Activated naive CD4-positive, alpha-beta T cell treated with anti-CD3 and anti-CD28 coated beads, Interleukin-2, amount 10 ng/mL, durations not matched to agents 7 days and 5 days (primary cell): Measurements from ENCODE around the gene PRDM2.

Experiments used
- CTCF ChIA-PET: fragments of 350-600 bp; sonication (Branson Sonifier 250); formaldehyde crosslinking; loops from one replicate; lab custom pipeline; 2021; ENCODE audit warnings: antibody characterized with exemption; lab: Charles Lee
- DNase-seq: peaks from one replicate; pipeline ENCODE4 v3.0.0-alpha.2; 2020
- H3K27ac Mint-ChIP-seq: one replicate; pipeline ENCODE4 v1.8.0; 2021; ENCODE audit warnings: mild to moderate bottlenecking, moderate library complexity, mixed read lengths
- H3K27me3 Mint-ChIP-seq: one replicate; pipeline ENCODE4 v1.8.0; 2021; ENCODE audit warnings: mild to moderate bottlenecking, mixed read lengths
- H3K36me3 Mint-ChIP-seq: one replicate; pipeline ENCODE4 v1.8.0; 2021; ENCODE audit warnings: mixed read lengths
- H3K4me1 Mint-ChIP-seq: one replicate; pipeline ENCODE4 v1.8.0; 2021; ENCODE audit warnings: mixed read lengths
- H3K4me3 Mint-ChIP-seq: one replicate; pipeline ENCODE4 v1.8.0; 2021; ENCODE audit warnings: mild to moderate bottlenecking, moderate library complexity, mixed read lengths
- H3K9me3 Mint-ChIP-seq: one replicate; pipeline ENCODE4 v1.8.0; 2021; ENCODE audit warnings: mixed read lengths

Gene PRDM2

DNA sequence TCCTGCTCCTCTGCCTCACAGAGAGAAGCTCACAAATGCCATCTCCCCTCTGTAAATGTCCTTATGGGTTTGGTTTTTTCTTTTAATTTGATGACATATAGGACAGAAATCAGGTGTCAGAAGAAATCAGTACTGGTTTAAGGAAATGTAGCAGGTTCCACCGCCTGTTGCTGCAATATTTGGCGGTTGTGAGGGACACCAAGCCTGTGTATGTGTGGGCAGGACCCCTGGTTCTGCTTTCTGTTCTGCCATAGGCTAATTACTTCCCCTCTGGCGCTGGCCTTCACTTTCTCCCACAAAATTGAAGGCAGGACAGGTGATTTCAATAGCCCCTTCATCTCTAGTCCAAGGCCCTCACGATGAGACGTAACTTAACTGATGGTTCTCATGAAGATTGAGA, 69.2 kb downstream of the PRDM2 start:
- Mint-ChIP-seq H3K27me3 (no peaks in the 10 kb centered on the region), H3K4me1 (peaks cover 19% of the 10 kb centered on the region), H3K27ac (no peak overlapping the region), H3K9me3 (no peaks in the 10 kb centered on the region), H3K4me3 (no peak overlapping the region), H3K36me3 (peaks cover 16% of the 10 kb centered on the region)
- CTCF ChIA-PET = no interaction called here
- DNase-seq = no peak

DNA sequence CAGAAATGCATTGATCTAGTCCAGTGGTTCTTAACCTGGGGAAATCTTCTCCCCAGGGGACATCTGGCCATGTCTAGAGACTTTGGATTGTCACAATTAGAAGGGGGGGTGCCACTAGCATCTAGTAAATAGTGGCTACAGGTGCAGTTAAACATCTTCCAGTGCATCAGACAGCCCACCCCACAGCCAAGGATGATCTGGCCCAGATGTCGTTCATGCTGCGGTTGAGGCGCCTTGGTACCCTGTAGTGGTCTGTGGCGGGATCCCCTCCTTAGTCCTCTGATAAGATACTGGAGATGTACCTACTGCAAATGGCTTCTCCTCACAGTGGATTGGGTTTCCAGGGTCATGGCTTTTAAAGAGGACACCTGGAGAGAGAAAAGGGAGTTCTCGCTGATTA, 69.8 kb downstream of the PRDM2 start:
- Mint-ChIP-seq H3K27ac (no peak overlapping the region), H3K9me3 (no peaks in the 10 kb centered on the region), H3K4me1 (peaks cover 15% of the 10 kb centered on the region), H3K4me3 (no peak overlapping the region), H3K27me3 (no peaks in the 10 kb centered on the region), H3K36me3 (peaks cover 16% of the 10 kb centered on the region)
- CTCF ChIA-PET = no interaction called here
- no peak for DNase-seq

DNA sequence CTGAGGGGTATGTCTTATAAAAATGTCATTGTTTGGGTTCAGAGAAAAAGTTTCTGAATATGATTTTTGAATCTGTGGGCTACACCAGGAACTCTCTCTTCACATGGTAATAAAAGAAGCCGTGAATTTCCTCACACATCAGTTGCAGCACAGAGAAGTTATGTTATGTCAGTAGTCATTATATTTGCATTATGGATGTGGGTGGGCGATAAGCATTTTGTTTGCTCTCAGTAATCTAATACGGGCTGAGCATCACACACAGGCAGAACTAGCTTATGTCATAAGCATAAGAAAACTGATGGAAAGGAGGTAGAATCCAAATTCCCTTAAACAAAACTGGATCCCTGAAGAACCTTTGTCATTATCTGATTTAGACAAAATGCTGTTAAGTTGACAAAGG, 70.8 kb downstream of the PRDM2 start:
- H3K4me3 Mint-ChIP-seq = no peak overlapping the region
- peaks cover 16% of the 10 kb centered on the region for H3K36me3 Mint-ChIP-seq
- CTCF ChIA-PET = no interaction called here
- DNase-seq = no peak
- no peaks in the 10 kb centered on the region for H3K27me3 Mint-ChIP-seq
- no peaks in the 10 kb centered on the region for H3K9me3 Mint-ChIP-seq
- H3K27ac Mint-ChIP-seq = no peak overlapping the region
- peaks cover 10% of the 10 kb centered on the region for H3K4me1 Mint-ChIP-seq

DNA sequence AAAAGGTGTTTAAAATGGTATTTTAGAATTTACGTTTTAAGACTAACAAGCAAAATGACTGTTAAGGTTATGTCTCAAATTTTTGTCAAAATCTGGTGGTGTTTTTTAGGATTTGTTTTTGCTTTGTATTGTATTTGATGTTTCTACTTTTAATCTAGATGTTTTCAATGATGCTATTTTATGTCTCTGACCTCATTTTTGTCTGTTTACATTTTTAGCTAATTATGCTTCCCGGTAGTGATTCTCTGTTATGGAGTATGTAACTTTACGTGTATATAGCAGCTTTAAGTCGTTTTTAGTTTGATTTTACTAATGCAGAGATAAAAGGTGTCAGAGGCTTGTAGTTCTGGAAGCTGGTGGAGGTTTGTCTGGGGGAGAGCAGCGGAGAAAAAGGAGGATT, 71.8 kb downstream of the PRDM2 start:
- Mint-ChIP-seq H3K27ac (no peak overlapping the region), H3K27me3 (no peaks in the 10 kb centered on the region), H3K9me3 (no peaks in the 10 kb centered on the region), H3K4me3 (no peak overlapping the region), H3K4me1 (peaks cover 2% of the 10 kb centered on the region), H3K36me3 (peaks cover 16% of the 10 kb centered on the region)
- CTCF ChIA-PET = interaction anchor here (1.5 to 1.6 kb wide), 2 partner anchors 11 to 13 kb away, joined by 4 to 6 read pairs; no protein-coding TSS in a partner anchor
- DNase-seq = no peak

DNA sequence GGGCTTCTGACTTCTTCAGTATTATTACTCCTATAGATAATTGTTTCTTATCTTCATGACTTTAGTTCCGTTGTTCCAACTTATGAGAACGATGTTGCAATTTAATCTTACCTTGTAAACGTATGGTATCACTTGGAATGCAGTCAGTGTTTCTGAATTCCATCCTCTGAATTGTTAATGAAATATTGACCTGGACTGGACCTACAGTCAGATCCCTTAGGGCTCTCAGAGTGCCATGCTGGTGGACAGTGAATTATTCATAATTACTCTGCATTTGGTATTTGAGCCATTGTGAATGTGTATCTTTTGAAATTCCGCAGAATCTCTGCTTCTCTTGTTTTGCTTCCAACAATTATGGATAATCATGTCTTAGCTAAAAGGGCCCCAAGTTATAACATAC, 72.3 kb downstream of the PRDM2 start:
- H3K36me3 Mint-ChIP-seq = peaks cover 16% of the 10 kb centered on the region
- no peak for DNase-seq
- no peaks in the 10 kb centered on the region for H3K9me3 Mint-ChIP-seq
- H3K4me1 Mint-ChIP-seq = peaks cover 2% of the 10 kb centered on the region
- no peak overlapping the region for H3K4me3 Mint-ChIP-seq
- CTCF ChIA-PET = interaction anchor here (1.0 to 1.6 kb wide), 3 partner anchors 10 to 57 kb away, joined by 3 to 6 read pairs (median 4); no protein-coding TSS in a partner anchor
- H3K27ac Mint-ChIP-seq = no peak overlapping the region
- no peaks in the 10 kb centered on the region for H3K27me3 Mint-ChIP-seq

DNA sequence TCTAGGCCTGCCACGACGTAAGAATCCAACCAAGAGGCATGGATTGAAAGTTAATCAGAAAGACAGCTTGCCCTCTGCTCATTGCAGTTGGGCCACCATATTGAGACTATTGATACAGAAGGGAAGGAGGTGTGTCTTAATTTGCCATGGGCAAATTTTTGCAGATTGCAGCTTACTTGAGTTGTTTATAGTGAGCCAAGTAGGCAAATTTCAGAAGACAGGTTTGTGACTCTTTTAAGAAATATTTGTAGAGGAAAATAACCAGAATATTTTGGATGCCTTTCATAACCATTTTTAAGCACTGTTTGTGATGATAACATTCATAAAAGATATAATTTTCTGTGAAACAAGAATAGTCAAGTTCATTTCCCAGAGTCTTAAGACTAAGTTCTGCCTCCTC, 74.1 kb downstream of the PRDM2 start:
- no peak overlapping the region for H3K4me3 Mint-ChIP-seq
- no peak for DNase-seq
- no peaks in the 10 kb centered on the region for H3K27me3 Mint-ChIP-seq
- H3K27ac Mint-ChIP-seq = no peak overlapping the region
- H3K36me3 Mint-ChIP-seq = peaks cover 22% of the 10 kb centered on the region
- peaks cover 2% of the 10 kb centered on the region for H3K4me1 Mint-ChIP-seq
- CTCF ChIA-PET = no interaction called here
- no peaks in the 10 kb centered on the region for H3K9me3 Mint-ChIP-seq

DNA sequence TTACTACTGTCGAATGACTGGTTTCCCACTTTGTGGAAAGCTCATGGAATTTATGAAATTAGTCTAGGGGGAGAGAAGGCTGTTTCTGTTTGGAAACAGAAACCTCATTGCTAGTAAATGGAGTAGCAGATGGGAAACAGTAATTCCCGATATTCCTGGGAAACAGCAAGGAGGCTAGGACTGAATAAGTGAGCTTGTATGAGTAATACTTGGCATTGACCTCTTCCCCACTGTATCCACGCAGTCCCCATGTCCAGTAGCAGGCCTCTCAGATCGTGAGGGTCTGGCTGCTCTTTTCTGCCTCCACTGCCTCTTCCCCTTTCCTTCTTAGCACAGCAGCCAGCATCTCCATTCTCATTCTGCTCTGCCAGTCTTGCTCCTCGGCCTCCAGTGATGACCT, 75.5 kb downstream of the PRDM2 start:
- no peak overlapping the region for H3K27ac Mint-ChIP-seq
- no peak overlapping the region for H3K4me3 Mint-ChIP-seq
- no peaks in the 10 kb centered on the region for H3K27me3 Mint-ChIP-seq
- peaks cover 9% of the 10 kb centered on the region for H3K4me1 Mint-ChIP-seq
- no peak for DNase-seq
- no peaks in the 10 kb centered on the region for H3K9me3 Mint-ChIP-seq
- CTCF ChIA-PET = no interaction called here
- peaks cover 27% of the 10 kb centered on the region for H3K36me3 Mint-ChIP-seq

DNA sequence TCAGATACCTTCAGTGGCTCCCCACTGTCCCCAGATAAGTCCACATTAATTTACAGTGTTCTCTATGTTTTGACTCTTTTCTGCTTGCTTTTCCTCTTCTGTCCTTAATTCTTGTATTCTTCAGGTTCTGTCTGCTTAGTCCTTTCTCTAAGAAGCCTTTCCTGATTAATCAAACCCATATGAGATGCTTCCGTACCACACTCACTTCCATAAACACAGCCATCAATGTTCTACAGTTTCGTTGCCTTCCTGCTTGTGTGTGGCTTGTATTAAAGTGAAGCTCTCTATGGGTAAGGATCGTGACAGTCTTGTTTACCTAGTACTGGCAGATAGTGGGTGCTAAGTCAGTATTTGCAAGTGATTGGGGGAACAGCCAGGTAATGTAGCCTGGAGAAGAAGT, 75.9 kb downstream of the PRDM2 start:
- peaks cover 13% of the 10 kb centered on the region for H3K4me1 Mint-ChIP-seq
- peaks cover 29% of the 10 kb centered on the region for H3K36me3 Mint-ChIP-seq
- H3K27ac Mint-ChIP-seq = no peak overlapping the region
- H3K27me3 Mint-ChIP-seq = no peaks in the 10 kb centered on the region
- CTCF ChIA-PET = no interaction called here
- no peaks in the 10 kb centered on the region for H3K9me3 Mint-ChIP-seq
- no peak for DNase-seq
- no peak overlapping the region for H3K4me3 Mint-ChIP-seq

DNA sequence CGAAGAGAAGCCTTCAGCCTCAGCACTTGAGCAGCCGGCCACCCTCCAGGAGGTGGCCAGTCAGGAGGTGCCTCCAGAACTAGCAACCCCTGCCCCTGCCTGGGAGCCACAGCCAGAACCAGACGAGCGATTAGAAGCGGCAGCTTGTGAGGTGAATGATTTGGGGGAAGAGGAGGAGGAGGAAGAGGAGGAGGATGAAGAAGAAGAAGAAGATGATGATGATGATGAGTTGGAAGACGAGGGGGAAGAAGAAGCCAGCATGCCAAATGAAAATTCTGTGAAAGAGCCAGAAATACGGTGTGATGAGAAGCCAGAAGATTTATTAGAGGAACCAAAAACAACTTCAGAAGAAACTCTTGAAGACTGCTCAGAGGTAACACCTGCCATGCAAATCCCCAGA, 78.4 kb downstream of the PRDM2 start:
- Mint-ChIP-seq H3K9me3 (no peaks in the 10 kb centered on the region), H3K4me3 (no peak overlapping the region), H3K36me3 (peaks cover 49% of the 10 kb centered on the region), H3K27ac (no peak overlapping the region), H3K27me3 (no peaks in the 10 kb centered on the region), H3K4me1 (peaks cover 17% of the 10 kb centered on the region)
- CTCF ChIA-PET = no interaction called here
- no peak for DNase-seq

DNA sequence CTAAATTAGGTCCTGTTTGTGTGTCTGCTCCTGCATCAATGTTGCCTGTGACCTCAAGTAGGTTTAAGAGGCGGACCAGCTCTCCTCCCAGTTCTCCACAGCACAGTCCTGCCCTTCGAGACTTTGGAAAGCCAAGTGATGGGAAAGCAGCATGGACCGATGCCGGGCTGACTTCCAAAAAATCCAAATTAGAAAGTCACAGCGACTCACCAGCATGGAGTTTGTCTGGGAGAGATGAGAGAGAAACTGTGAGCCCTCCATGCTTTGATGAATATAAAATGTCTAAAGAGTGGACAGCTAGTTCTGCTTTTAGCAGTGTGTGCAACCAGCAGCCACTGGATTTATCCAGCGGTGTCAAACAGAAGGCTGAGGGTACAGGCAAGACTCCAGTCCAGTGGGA, 79.9 kb downstream of the PRDM2 start:
- CTCF ChIA-PET = no interaction called here
- Mint-ChIP-seq H3K27me3 (no peaks in the 10 kb centered on the region), H3K4me1 (peaks cover 18% of the 10 kb centered on the region), H3K4me3 (no peak overlapping the region), H3K27ac (no peak overlapping the region), H3K9me3 (no peaks in the 10 kb centered on the region), H3K36me3 (peaks cover 57% of the 10 kb centered on the region)
- DNase-seq = no peak

DNA sequence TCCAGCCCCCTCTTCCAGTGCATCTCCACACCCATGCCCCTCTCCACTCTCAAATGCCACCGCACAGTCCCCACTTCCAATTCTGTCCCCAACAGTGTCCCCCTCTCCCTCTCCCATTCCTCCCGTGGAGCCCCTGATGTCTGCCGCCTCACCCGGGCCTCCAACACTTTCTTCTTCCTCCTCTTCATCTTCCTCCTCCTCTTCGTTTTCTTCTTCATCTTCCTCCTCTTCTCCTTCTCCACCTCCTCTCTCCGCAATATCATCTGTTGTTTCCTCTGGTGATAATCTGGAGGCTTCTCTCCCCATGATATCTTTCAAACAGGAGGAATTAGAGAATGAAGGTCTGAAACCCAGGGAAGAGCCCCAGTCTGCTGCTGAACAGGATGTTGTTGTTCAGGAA, 80.8 kb downstream of the PRDM2 start:
- Mint-ChIP-seq H3K9me3 (no peaks in the 10 kb centered on the region), H3K27ac (peak overlapping the region; percentile 56), H3K27me3 (no peaks in the 10 kb centered on the region), H3K4me3 (no peak overlapping the region), H3K36me3 (peaks cover 57% of the 10 kb centered on the region), H3K4me1 (peaks cover 18% of the 10 kb centered on the region)
- CTCF ChIA-PET = no interaction called here
- no peak for DNase-seq

DNA sequence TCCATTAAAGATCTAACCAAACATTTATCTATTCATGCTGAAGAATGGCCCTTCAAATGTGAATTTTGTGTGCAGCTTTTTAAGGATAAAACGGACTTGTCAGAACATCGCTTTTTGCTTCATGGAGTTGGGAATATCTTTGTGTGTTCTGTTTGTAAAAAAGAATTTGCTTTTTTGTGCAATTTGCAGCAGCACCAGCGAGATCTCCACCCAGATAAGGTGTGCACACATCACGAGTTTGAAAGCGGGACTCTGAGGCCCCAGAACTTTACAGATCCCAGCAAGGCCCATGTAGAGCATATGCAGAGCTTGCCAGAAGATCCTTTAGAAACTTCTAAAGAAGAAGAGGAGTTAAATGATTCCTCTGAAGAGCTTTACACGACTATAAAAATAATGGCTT, 81.2 kb downstream of the PRDM2 start:
- peaks cover 59% of the 10 kb centered on the region for H3K36me3 Mint-ChIP-seq
- peak overlapping the region; percentile 69 for H3K27ac Mint-ChIP-seq
- H3K27me3 Mint-ChIP-seq = no peaks in the 10 kb centered on the region
- CTCF ChIA-PET = no interaction called here
- peaks cover 18% of the 10 kb centered on the region for H3K4me1 Mint-ChIP-seq
- no peak overlapping the region for H3K4me3 Mint-ChIP-seq
- no peaks in the 10 kb centered on the region for H3K9me3 Mint-ChIP-seq
- no peak for DNase-seq

DNA sequence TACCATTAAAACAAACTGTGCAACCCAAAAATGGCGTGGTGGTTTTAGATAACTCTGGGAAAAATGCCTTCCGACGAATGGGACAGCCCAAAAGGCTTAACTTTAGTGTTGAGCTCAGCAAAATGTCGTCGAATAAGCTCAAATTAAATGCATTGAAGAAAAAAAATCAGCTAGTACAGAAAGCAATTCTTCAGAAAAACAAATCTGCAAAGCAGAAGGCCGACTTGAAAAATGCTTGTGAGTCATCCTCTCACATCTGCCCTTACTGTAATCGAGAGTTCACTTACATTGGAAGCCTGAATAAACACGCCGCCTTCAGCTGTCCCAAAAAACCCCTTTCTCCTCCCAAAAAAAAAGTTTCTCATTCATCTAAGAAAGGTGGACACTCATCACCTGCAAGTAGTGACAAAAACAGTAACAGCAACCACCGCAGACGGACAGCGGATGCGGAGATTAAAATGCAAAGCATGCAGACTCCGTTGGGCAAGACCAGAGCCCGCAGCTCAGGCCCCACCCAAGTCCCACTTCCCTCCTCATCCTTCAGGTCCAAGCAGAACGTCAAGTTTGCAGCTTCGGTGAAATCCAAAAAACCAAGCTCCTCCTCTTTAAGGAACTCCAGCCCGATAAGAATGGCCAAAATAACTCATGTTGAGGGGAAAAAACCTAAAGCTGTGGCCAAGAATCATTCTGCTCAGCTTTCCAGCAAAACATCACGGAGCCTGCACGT, 82.1 kb downstream of the PRDM2 start:
- CTCF ChIA-PET = interaction anchor here (0.6 to 1.6 kb wide), 2 partner anchors 10 to 173 kb away, joined by 3 to 4 read pairs; no protein-coding TSS in a partner anchor
- DNase-seq = no peak
- peaks cover 64% of the 10 kb centered on the region for H3K36me3 Mint-ChIP-seq
- no peaks in the 10 kb centered on the region for H3K9me3 Mint-ChIP-seq
- H3K4me1 Mint-ChIP-seq = peaks cover 18% of the 10 kb centered on the region
- no peaks in the 10 kb centered on the region for H3K27me3 Mint-ChIP-seq
- H3K4me3 Mint-ChIP-seq = no peak overlapping the region
- H3K27ac Mint-ChIP-seq = peak overlapping the region; percentile 45

DNA sequence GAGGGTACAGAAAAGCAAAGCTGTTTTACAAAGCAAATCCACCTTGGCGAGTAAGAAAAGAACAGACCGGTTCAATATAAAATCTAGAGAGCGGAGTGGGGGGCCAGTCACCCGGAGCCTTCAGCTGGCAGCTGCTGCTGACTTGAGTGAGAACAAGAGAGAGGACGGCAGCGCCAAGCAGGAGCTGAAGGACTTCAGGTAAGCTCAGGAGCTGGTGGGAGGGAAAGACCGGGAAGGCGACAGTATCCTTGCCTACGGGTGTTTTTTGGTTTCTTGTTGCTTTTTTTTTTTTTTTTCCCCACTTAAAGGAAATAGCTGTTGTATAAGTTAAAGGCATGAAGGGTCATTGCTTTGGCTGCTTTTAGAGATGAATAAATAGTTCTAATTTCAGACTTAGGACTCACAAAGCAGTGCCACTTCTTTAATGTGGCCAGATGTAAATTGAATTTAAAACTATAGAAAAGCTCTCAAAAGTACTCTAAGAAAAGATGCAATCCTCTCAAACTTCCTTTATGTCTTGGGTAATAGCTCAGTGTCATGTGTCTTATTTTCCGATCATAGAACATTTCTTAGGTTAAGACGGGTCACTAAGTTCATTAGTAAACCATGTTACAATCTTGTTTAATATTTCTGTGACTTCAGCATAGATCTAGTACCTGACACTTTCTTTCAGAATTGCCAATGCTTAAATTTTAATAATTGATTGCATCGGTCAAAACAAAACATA, 82.8 kb downstream of the PRDM2 start:
- H3K9me3 Mint-ChIP-seq = no peaks in the 10 kb centered on the region
- CTCF ChIA-PET = interaction anchor here (0.6 to 1.6 kb wide), 2 partner anchors 10 to 115 kb away, joined by 3 to 4 read pairs; no protein-coding TSS in a partner anchor
- peaks cover 18% of the 10 kb centered on the region for H3K4me1 Mint-ChIP-seq
- no peak for DNase-seq
- no peaks in the 10 kb centered on the region for H3K27me3 Mint-ChIP-seq
- H3K4me3 Mint-ChIP-seq = no peak overlapping the region
- H3K27ac Mint-ChIP-seq = peak overlapping the region; percentile 33
- H3K36me3 Mint-ChIP-seq = peaks cover 66% of the 10 kb centered on the region

DNA sequence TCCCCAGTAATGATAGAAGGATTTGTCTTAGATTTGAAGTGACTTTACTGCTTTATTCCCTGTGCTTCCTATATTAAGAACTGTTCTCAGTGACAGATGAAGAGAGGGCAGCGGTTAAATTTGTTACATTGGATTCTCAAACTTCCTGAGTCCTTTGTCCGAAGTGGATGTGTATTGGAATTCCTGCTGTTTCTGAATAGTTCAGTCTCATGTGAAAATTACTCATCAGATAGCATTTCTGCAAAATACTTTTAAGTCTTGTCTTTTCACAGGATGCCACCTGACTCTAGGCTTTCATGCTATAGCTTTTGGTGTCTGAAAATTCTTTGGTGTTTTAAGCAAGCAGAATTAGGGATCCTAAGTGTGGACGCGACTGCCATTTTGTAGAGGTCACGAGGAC, 83.6 kb downstream of the PRDM2 start:
- no peaks in the 10 kb centered on the region for H3K27me3 Mint-ChIP-seq
- H3K4me3 Mint-ChIP-seq = no peak overlapping the region
- peaks cover 68% of the 10 kb centered on the region for H3K36me3 Mint-ChIP-seq
- no peak overlapping the region for H3K27ac Mint-ChIP-seq
- no peak for DNase-seq
- H3K4me1 Mint-ChIP-seq = peaks cover 18% of the 10 kb centered on the region
- CTCF ChIA-PET = interaction anchor here (0.6 to 1.6 kb wide), 3 partner anchors 10 to 116 kb away, joined by 3 to 4 read pairs (median 3); no protein-coding TSS in a partner anchor
- no peaks in the 10 kb centered on the region for H3K9me3 Mint-ChIP-seq
